IMR-90 (cell line): ENCODE data around the gene VEGFC. TPM values are rescaled to one million over a fixed set of nuclear protein-coding genes. Genes with fewer than 3 reads are reported as not detected.

ENCODE experiments used
- ATAC-seq: fragments of 200-7000 bp; cut with Tn5 transposase; 2 replicates; pipeline ENCODE4 v1.9.1; 2020; ENCODE audit warnings: low read depth, mild to moderate bottlenecking, moderate library complexity
- BruUV-seq: library from RNA; stranded (reverse); fragments of 400-500 nt; replicated peaks from 2 replicates; lab custom pipeline; 2021; lab: Mats Ljungman, UMichigan
- CTCF ChIA-PET: fragments of 300-600 bp; formaldehyde crosslinking; extraction: SDS; loops from one replicate; lab custom pipeline; 2021; ENCODE audit warnings: antibody characterized with exemption; lab: Yijun Ruan, JAX
- POLR2A ChIA-PET: fragments of 300-600 bp; sonication (Branson Sonifier 250); formaldehyde crosslinking; loops from one replicate; lab custom pipeline; 2022; ENCODE audit warnings: antibody characterized with exemption; ENCODE audit not compliant: unreplicated experiment; lab: Charles Lee
- DNase-seq: peaks from one replicate; pipeline ENCODE4 v3.0.0; 2013
- H2AFZ ChIP-seq: replicated peaks from 2 replicates; pipeline ENCODE3; 2013; ENCODE audit warnings: low read length, mild to moderate bottlenecking; ENCODE audit not compliant: poor library complexity
- H2AK5ac ChIP-seq: 2 replicates; pipeline ENCODE4 v1.6.1; 2013; ENCODE audit warnings: low read depth, low read length, inconsistent platforms
- H2AK9ac ChIP-seq: replicated peaks from 2 replicates; pipeline ENCODE3; 2013; ENCODE audit warnings: mild to moderate bottlenecking, low read depth, low read length, moderate library complexity; ENCODE audit not compliant: poor library complexity
- H2BK120ac ChIP-seq: 2 replicates; pipeline ENCODE4 v1.6.1; 2013; ENCODE audit warnings: low read depth, low read length, inconsistent platforms
- H2BK15ac ChIP-seq: 3 replicates; pipeline ENCODE4 v1.6.1; 2013; ENCODE audit warnings: low read depth, low read length, inconsistent platforms
- H2BK20ac ChIP-seq: 2 replicates; pipeline ENCODE4 v1.6.1; 2013; ENCODE audit warnings: low read depth, mild to moderate bottlenecking, inconsistent platforms, low read length, moderate library complexity
- H2BK5ac ChIP-seq: 2 replicates; pipeline ENCODE4 v1.6.1; 2013; ENCODE audit warnings: mild to moderate bottlenecking, low read depth, low read length, inconsistent platforms; ENCODE audit not compliant: poor library complexity, severe bottlenecking
- H3K14ac ChIP-seq: replicated peaks from 2 replicates; pipeline ENCODE4 v1.6.1; 2013; ENCODE audit warnings: low read depth, low read length, inconsistent platforms
- H3K18ac ChIP-seq: 2 replicates; pipeline ENCODE4 v1.6.1; 2013; ENCODE audit warnings: low read depth, low read length, control low read depth
- H3K23ac ChIP-seq: 2 replicates; pipeline ENCODE4 v1.6.1; 2013; ENCODE audit warnings: low read depth, low read length, inconsistent platforms
- H3K27ac ChIP-seq: 2 replicates; pipeline ENCODE4 v1.5.1; 2013; ENCODE audit warnings: mild to moderate bottlenecking, control low read depth, low read length; ENCODE audit not compliant: insufficient read depth
- H3K27me3 ChIP-seq: 2 replicates; pipeline ENCODE4 v1.6.1; 2013; ENCODE audit warnings: low read length; ENCODE audit not compliant: control insufficient read depth, insufficient read depth
- H3K36me3 ChIP-seq: 2 replicates; pipeline ENCODE4 v1.6.1; 2013; ENCODE audit warnings: low read length, mixed read lengths; ENCODE audit not compliant: control insufficient read depth, insufficient read depth
- H3K4ac ChIP-seq: 2 replicates; pipeline ENCODE4 v1.6.1; 2013; ENCODE audit warnings: low read depth, low read length, inconsistent platforms
- H3K4me1 ChIP-seq: 2 replicates; pipeline ENCODE4 v1.6.1; 2013; ENCODE audit warnings: low read length, mixed read lengths; ENCODE audit not compliant: control insufficient read depth, insufficient read depth
- H3K4me2 ChIP-seq: 2 replicates; pipeline ENCODE4 v1.6.1; 2013; ENCODE audit warnings: low read depth, mild to moderate bottlenecking, control low read depth, low read length, moderate library complexity
- H3K4me3 ChIP-seq: 2 replicates; pipeline ENCODE4 v1.5.1; 2013; ENCODE audit warnings: low read depth, mild to moderate bottlenecking, control low read depth, low read length, moderate library complexity; ENCODE audit not compliant: insufficient read depth
- H3K56ac ChIP-seq: 2 replicates; pipeline ENCODE4 v1.6.1; 2013; ENCODE audit warnings: low read length, inconsistent platforms; ENCODE audit not compliant: insufficient read depth; ENCODE audit errors: extremely low read depth
- H3K79me1 ChIP-seq, 2 experiments: 2 replicates each; pipeline ENCODE4 v1.6.1; 2013; ENCODE audit warnings: low read length in 2 of 2, inconsistent platforms in 1 of 2, low read depth in 1 of 2
- H3K9ac ChIP-seq: 2 replicates; pipeline ENCODE4 v1.6.1; 2013; ENCODE audit warnings: low read depth, low read length, control low read depth
- H3K9me1 ChIP-seq: 2 replicates; pipeline ENCODE4 v1.6.1; 2013; ENCODE audit warnings: low read length, inconsistent platforms; ENCODE audit not compliant: insufficient read depth
- H3K9me3 ChIP-seq: 2 replicates; pipeline ENCODE4 v1.6.1; 2013; ENCODE audit warnings: low read length; ENCODE audit not compliant: control insufficient read depth, insufficient read depth
- H4K20me1 ChIP-seq: 2 replicates; pipeline ENCODE4 v1.6.1; 2013; ENCODE audit warnings: low read length, inconsistent platforms; ENCODE audit not compliant: insufficient read depth
- H4K5ac ChIP-seq: 2 replicates; pipeline ENCODE4 v1.6.1; 2013; ENCODE audit warnings: mild to moderate bottlenecking, low read depth, low read length, control low read depth
- H4K8ac ChIP-seq, 2 experiments: 2 replicates each; pipeline ENCODE4 v1.6.1; 2013; ENCODE audit warnings: low read depth in 2 of 2, low read length in 2 of 2, control low read depth in 1 of 2, inconsistent platforms in 1 of 2
- H4K91ac ChIP-seq: 2 replicates; pipeline ENCODE4 v1.6.1; 2013; ENCODE audit warnings: low read depth, low read length, inconsistent platforms; ENCODE audit not compliant: insufficient read depth
- MAZ ChIP-seq: IDR thresholded peaks from 2 replicates; pipeline ENCODE4 v1.6.1; 2012; ENCODE audit warnings: low read depth, mild to moderate bottlenecking, low read length, improper control_type of control experiment, moderate library complexity, borderline replicate concordance
- POLR2A ChIP-seq: IDR thresholded peaks from 2 replicates; pipeline ENCODE4 v1.6.1; 2012; ENCODE audit warnings: mild to moderate bottlenecking, low read depth, low read length
- RAD21 ChIP-seq: IDR thresholded peaks from 2 replicates; pipeline ENCODE4 v1.6.1; 2012; ENCODE audit warnings: low read length, improper control_type of control experiment
- WGBS, 2 experiments: methylation state at CpG; one replicate each; pipeline versions ENCODE4 v1.1.5 to v1.1.7; 2013; ENCODE audit warnings: missing lambda C conversion rate in 2 of 2; ENCODE audit not compliant: insufficient read length in 1 of 2; ENCODE audit errors: extremely low coverage in 2 of 2; 5-methylcytosine and 5-hydroxymethylcytosine counted together
- dilution Hi-C: fragments of 300-500 bp; cut with HindIII; formaldehyde crosslinking; loops from one replicate; pipeline ENCODE4 v1.14.3; 2018; ENCODE audit warnings: low sequenced_read_pairs; ENCODE audit not compliant: unreplicated experiment
- in situ Hi-C: fragments of 300-500 bp; cut with MboI; formaldehyde crosslinking; loops from 3 replicates; pipeline ENCODE4 v1.14.3; 2019; ENCODE audit warnings: low sequenced_read_pairs, inconsistent platforms, mixed read lengths
- intact Hi-C: fragments of 100-400 bp; cut with micrococcal nuclease; formaldehyde crosslinking; loops from 2 replicates; pipeline ENCODE4 v1.10.0; 2022
- polyA plus RNA-seq, 3 experiments: library from polyadenylated mRNA; depleted of rRNA; stranded (reverse); fragments of >200 nt; gene quantifications; 2 replicates each; pipeline ENCODE4 v1.2.3, GENCODE V29; 2012; ENCODE audit warnings: low replicate concordance in 1 of 3
- total RNA-seq: library from RNA; depleted of rRNA; stranded (reverse); fragments of >200 nt; gene quantifications from 2 replicates; pipeline ENCODE4 v1.2.3, GENCODE V29; 2012

VEGFC gene
- total and polyA plus RNA-seq, 2 of the 4 experiments (the other 2 are of a cell fraction) = 22.9 to 49.7 TPM

DNA sequence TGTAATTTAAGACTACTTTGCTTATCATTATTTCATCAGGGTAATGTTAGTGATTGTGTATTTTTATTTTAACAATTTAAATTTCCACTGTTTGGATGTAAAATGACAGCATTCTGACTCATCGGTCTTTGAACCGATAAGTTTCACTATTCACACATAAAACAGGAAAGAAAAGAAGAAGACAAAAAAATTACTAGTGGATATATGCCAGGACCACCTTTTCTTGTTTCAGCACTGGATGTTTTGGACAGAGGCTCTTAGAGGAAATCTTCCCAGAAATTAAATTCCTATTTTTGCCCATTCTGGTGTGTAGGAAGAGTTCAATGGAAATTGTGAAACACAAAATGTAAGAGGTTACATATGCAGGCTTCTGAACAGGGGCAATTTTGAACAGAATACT is 57.4 kb downstream of the VEGFC start:
- dilution Hi-C loops (no loop called here), intact Hi-C loops (no loop called here), in situ Hi-C loops (no loop called here)
- Histone ChIP-seq H4K8ac (no peak overlapping the region), H3K79me1 (peaks cover 0 to 25% of the 10 kb centered on the region in 2 experiments; a peak in 2 of 4 replicates), H3K56ac (no peak overlapping the region), H3K14ac (no peak overlapping the region), H3K27ac (no peak overlapping the region), H4K5ac (no peak overlapping the region), H3K4me1 (peaks cover 8% of the 10 kb centered on the region), H3K27me3 (no peaks in the 10 kb centered on the region), H3K4me2 (peak overlapping the region; percentile 66), H3K9me3 (no peaks in the 10 kb centered on the region), H3K9me1 (peaks cover 15% of the 10 kb centered on the region), H3K18ac (no peak overlapping the region), H2AK9ac (no peak overlapping the region), H3K36me3 (no peaks in the 10 kb centered on the region), H2AK5ac (no peak overlapping the region), H3K23ac (no peak overlapping the region), H4K91ac (no peak overlapping the region), H2BK15ac (no peak overlapping the region), H3K4ac (no peak overlapping the region), H2AFZ (no peak overlapping the region), H2BK20ac (no peak overlapping the region), H4K20me1 (peaks cover 69% of the 10 kb centered on the region), H3K9ac (no peak overlapping the region), H2BK5ac (no peak overlapping the region), H2BK120ac (no peak overlapping the region), H3K4me3 (no peak overlapping the region)
- no CpG with 5 or more reads among the region's 2 CpGs for WGBS, 2 experiments
- DNase-seq (peak; percentile 88), ATAC-seq (peak; percentile 53)
- CTCF ChIA-PET = no interaction called here
- no peak for TF ChIP-seq RAD21
- TF ChIP-seq POLR2A = no peak
- no peak for TF ChIP-seq MAZ
- BruUV-seq = no TSS peak
- POLR2A ChIA-PET = no interaction called here
